K562 (cell line): ENCODE data around the gene ABCB10. TPM values are rescaled to one million over a fixed set of nuclear protein-coding genes. Genes with fewer than 3 reads are reported as not detected.

Experiments used
- ARHGAP35 ChIP-seq: fragments of 450-650 bp; IDR thresholded peaks from 2 replicates; pipeline ENCODE4 v1.6.1; 2018; ENCODE audit not compliant: partially characterized antibody
- CCNT2 ChIP-seq: IDR thresholded peaks from 2 replicates; pipeline ENCODE4 v1.6.1; 2011; ENCODE audit warnings: borderline replicate concordance, low read depth, mild to moderate bottlenecking, moderate library complexity, mixed read lengths, low read length; ENCODE audit not compliant: insufficient read length; ENCODE audit errors: extremely low read depth
- FOXA3 ChIP-seq, 2 experiments: fragments of 450-650 bp in 1 of 2; sonication (generic) in 1 of 2; formaldehyde crosslinking; IDR thresholded peaks in 1 of 2; conservative IDR thresholded peaks in 1 of 2; 2 replicates each; pipeline versions ENCODE4 v1.4.0 to v1.8.0; 2020 to 2022; ENCODE audit warnings: mild to moderate bottlenecking in 2 of 2, missing genetic modification reagents in 1 of 2
- HDAC6 ChIP-seq: IDR thresholded peaks from 2 replicates; pipeline ENCODE4 v1.6.1; 2012; ENCODE audit warnings: low read depth, mild to moderate bottlenecking, control low read depth, inconsistent platforms, low read length, moderate library complexity
- HLTF ChIP-seq: fragments of 450-650 bp; IDR thresholded peaks from 2 replicates; pipeline ENCODE4 v1.6.1; 2016
- MEIS2 ChIP-seq: fragments of 450-650 bp; IDR thresholded peaks from 2 replicates; pipeline ENCODE4 v1.6.1; 2014; ENCODE audit warnings: mild to moderate bottlenecking; ENCODE audit not compliant: partially characterized antibody
- NCOA4 ChIP-seq: fragments of 450-650 bp; IDR thresholded peaks from 2 replicates; pipeline ENCODE4 v1.6.1; 2018; ENCODE audit warnings: mild to moderate bottlenecking; ENCODE audit not compliant: partially characterized antibody
- RAD21 ChIP-seq, 2 experiments: fragments of 250-450 bp in 1 of 2; fragments of 450-650 bp in 1 of 2; sonication (Bioruptor Pico) in 1 of 2; formaldehyde crosslinking in 1 of 2; IDR thresholded peaks in 1 of 2; conservative IDR thresholded peaks in 1 of 2; 2 replicates each; pipeline versions ENCODE4 v1.4.0 to v1.8.0; 2020 to 2022; ENCODE audit warnings: mild to moderate bottlenecking in 2 of 2, moderate library complexity in 1 of 2
- RFX7 ChIP-seq: fragments of 250-450 bp; sonication (Bioruptor Pico); IDR thresholded peaks from 2 replicates; pipeline ENCODE4 v1.5.1; 2021; ENCODE audit warnings: mild to moderate bottlenecking
- SMARCC2 ChIP-seq: fragments of 450-650 bp; IDR thresholded peaks from 2 replicates; pipeline ENCODE4 v1.6.1; 2017; ENCODE audit warnings: antibody characterized with exemption, moderate library complexity, mild to moderate bottlenecking, low read depth
- SP2 ChIP-seq: IDR thresholded peaks from 2 replicates; pipeline ENCODE4 v1.6.1; 2011; ENCODE audit warnings: mild to moderate bottlenecking, low read depth, low read length, moderate library complexity; ENCODE audit not compliant: poor library complexity, severe bottlenecking; ENCODE audit errors: extremely low read depth
- YBX1 ChIP-seq: fragments of 450-650 bp; IDR thresholded peaks from 2 replicates; pipeline ENCODE4 v1.7.1; 2016; ENCODE audit warnings: mild to moderate bottlenecking
- ZNF512 ChIP-seq: IDR thresholded peaks from 2 replicates; pipeline ENCODE4 v1.6.1; 2016; ENCODE audit warnings: missing genetic modification characterization, missing compliant biosample characterization
- polyA plus RNA-seq, 8 experiments: library from polyadenylated mRNA; depleted of rRNA in 4 of 8; stranded (reverse) in 5 of 8; unstranded in 3 of 8; fragments of >200 nt; fragmentation: Nextera tagmentation in 2 of 8; fragmentation: Illumina TruSeq in 1 of 8; extraction: Ambion mirVana in 2 of 8; extraction: Trizol in 1 of 8; gene quantifications; 2 replicates each; pipeline versions ENCODE4 v1.2.1 to v1.2.3, GENCODE V29; 2011 to 2014; ENCODE audit warnings: inconsistent platforms in 1 of 8, missing spikeins in 1 of 8
- total RNA-seq, 7 experiments: library from RNA; depleted of rRNA in 6 of 7; stranded (reverse); fragments of >200 nt in 6 of 7; fragmentation: Illumina TruSeq in 2 of 7; extraction: Trizol in 2 of 7; gene quantifications; 2 replicates each; pipeline versions ENCODE4 v1.2.1 to v1.2.3, GENCODE V29; 2011 to 2021; ENCODE audit warnings: low replicate concordance in 1 of 7
- TF ChIP-seq, protein P1 (sequence below): fragments of 450-650 bp; IDR thresholded peaks from 2 replicates; pipeline ENCODE4 v1.6.1; 2018; ENCODE audit warnings: mild to moderate bottlenecking, low read depth; ENCODE audit not compliant: partially characterized antibody
- TF ChIP-seq, protein P2 (sequence below): IDR thresholded peaks from 3 replicates; pipeline ENCODE4 v1.6.1; 2011; ENCODE audit warnings: borderline replicate concordance, mild to moderate bottlenecking, moderate library complexity; ENCODE audit not compliant: insufficient read length; ENCODE audit errors: extremely low read depth

ABCB10 gene
- total and polyA plus RNA-seq, 9 of the 15 experiments (the other 6 are each of a cell fraction or from before 2014, with no cell fraction given): 12.4 to 54.8 (median 36.4) TPM

- no peak for TF ChIP-seq CCNT2
- no peak for TF ChIP-seq RAD21 (CRISPR knock-in tag; conservative IDR thresholded peaks at IDR 0.05 in 1 of 2, IDR thresholded peaks at IDR 0.05 in 1 of 2)
- TF ChIP-seq, protein P1, sequence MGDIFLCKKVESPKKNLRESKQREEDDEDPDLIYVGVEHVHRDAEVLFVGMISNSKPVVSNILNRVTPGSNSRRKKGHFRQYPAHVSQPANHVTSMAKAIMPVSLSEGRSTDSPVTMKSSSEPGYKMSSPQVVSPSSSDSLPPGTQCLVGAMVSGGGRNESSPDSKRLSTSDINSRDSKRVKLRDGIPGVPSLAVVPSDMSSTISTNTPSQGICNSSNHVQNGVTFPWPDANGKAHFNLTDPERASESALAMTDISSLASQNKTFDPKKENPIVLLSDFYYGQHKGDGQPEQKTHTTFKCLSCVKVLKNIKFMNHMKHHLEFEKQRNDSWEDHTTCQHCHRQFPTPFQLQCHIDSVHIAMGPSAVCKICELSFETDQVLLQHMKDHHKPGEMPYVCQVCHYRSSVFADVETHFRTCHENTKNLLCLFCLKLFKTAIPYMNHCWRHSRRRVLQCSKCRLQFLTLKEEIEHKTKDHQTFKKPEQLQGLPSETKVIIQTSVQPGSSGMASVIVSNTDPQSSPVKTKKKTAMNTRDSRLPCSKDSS: peak; percentile 29
- 0 out of 2 replicates have a peak, but pooled peaks have one; percentile 47 for TF ChIP-seq HLTF
- TF ChIP-seq NCOA4: no peak
- 0 out of 2 replicates have a peak, but pooled peaks have one; percentile 78 for TF ChIP-seq YBX1
- TF ChIP-seq HDAC6: no peak
- TF ChIP-seq ARHGAP35: peak; percentile 72
- TF ChIP-seq RFX7 (CRISPR knock-in tag): no peak
- TF ChIP-seq SMARCC2: no peak
- TF ChIP-seq FOXA3 (CRISPR knock-in tag; conservative IDR thresholded peaks at IDR 0.05 in 1 of 2, IDR thresholded peaks at IDR 0.05 in 1 of 2): no peak
- peak; percentile 100 for TF ChIP-seq ZNF512
- no peak for TF ChIP-seq MEIS2
- TF ChIP-seq, protein P2, sequence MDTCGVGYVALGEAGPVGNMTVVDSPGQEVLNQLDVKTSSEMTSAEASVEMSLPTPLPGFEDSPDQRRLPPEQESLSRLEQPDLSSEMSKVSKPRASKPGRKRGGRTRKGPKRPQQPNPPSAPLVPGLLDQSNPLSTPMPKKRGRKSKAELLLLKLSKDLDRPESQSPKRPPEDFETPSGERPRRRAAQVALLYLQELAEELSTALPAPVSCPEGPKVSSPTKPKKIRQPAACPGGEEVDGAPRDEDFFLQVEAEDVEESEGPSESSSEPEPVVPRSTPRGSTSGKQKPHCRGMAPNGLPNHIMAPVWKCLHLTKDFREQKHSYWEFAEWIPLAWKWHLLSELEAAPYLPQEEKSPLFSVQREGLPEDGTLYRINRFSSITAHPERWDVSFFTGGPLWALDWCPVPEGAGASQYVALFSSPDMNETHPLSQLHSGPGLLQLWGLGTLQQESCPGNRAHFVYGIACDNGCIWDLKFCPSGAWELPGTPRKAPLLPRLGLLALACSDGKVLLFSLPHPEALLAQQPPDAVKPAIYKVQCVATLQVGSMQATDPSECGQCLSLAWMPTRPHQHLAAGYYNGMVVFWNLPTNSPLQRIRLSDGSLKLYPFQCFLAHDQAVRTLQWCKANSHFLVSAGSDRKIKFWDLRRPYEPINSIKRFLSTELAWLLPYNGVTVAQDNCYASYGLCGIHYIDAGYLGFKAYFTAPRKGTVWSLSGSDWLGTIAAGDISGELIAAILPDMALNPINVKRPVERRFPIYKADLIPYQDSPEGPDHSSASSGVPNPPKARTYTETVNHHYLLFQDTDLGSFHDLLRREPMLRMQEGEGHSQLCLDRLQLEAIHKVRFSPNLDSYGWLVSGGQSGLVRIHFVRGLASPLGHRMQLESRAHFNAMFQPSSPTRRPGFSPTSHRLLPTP: no peak
- TF ChIP-seq SP2: no peak
Measured at GRCh38 chr1:229578168-229579058, 19.9 kb upstream of the ABCB10 start (continued).
